IPS-11a (cell line): ENCODE data around the gene FAM13B.

Experiments
- H3K4me3 ChIP-seq: one replicate; pipeline ENCODE4 v1.5.1; 2013; ENCODE audit warnings: low read depth, low read length, control low read depth

The FAM13B gene

GRCh38 chr5:137901011-137901817, 131.7 kb downstream of the FAM13B start:
- no peak overlapping the region for H3K4me3 ChIP-seq

- H3K4me3 ChIP-seq: no peak overlapping the region
These were observed 133.4 kb downstream of the FAM13B start for GRCh38 chr5:137899493-137899892.

GRCh38 chr5:137896560-137896959, 136.3 kb downstream of the FAM13B start:
- no peak overlapping the region for H3K4me3 ChIP-seq

- no peak overlapping the region for H3K4me3 ChIP-seq
These were observed 138.3 kb downstream of the FAM13B start for GRCh38 chr5:137894586-137894985.

GRCh38 chr5:137891849-137892248, 141.0 kb downstream of the FAM13B start:
- H3K4me3 ChIP-seq: no peak overlapping the region

GRCh38 chr5:137890845-137891244, 142.0 kb downstream of the FAM13B start:
- H3K4me3 ChIP-seq: no peak overlapping the region

- peak within 1 kb of the TSS; percentile 47 for H3K4me3 ChIP-seq
These were observed 143.8 kb downstream of the FAM13B start, which contains the start of gene PKD2L2 for GRCh38 chr5:137888863-137889759. Gene PKD2L2 (plus strand): TSS chr5:137889457. CDS start chr5:137889492, 35 bp downstream.

- no peak overlapping the region for H3K4me3 ChIP-seq
These were observed 144.4 kb downstream of the FAM13B start for GRCh38 chr5:137888466-137888862.
